Breast epithelium (tissue), 4 donors: ENCODE data around the gene OPCML. TPM values are rescaled to one million over a fixed set of nuclear protein-coding genes. Genes with fewer than 3 reads are reported as not detected.

Experiments used
- DNase-seq, 2 donors: peaks; one replicate each; pipeline ENCODE4 v3.0.0-alpha.2; 2019; ENCODE audit warnings: low spot score in 2 of 2
- H3K27ac ChIP-seq, 2 donors: fragments of 200-600 bp; sonication (generic) in 1 of 2; one replicate each; pipeline ENCODE4 v1.5.1; 2016 to 2019; ENCODE audit warnings: mild to moderate bottlenecking in 1 of 2
- H3K27me3 ChIP-seq, 2 donors: fragments of 200-600 bp; sonication (generic) in 1 of 2; one replicate each; pipeline versions ENCODE4 v1.5.1 to v1.6.0; 2017 to 2019; ENCODE audit warnings: control low read depth in 1 of 2, mild to moderate bottlenecking in 1 of 2
- H3K36me3 ChIP-seq: fragments of 200-600 bp; one replicate; pipeline ENCODE4 v1.5.1; 2019
- H3K4me1 ChIP-seq, 2 donors: fragments of 200-600 bp; sonication (generic); one replicate each; pipeline ENCODE4 v1.5.1; 2016 to 2019; ENCODE audit warnings: control low read depth in 1 of 2
- H3K4me3 ChIP-seq, 3 donors: fragments of 200-600 bp; sonication (generic); 1 replicate in 2 of 3; 2 replicates in 1 of 3; pipeline ENCODE4 v1.5.1; 2016 to 2019; ENCODE audit warnings: mild to moderate bottlenecking in 3 of 3, moderate library complexity in 2 of 3
- H3K9me3 ChIP-seq, 2 donors: fragments of 200-600 bp; sonication (generic) in 1 of 2; one replicate each; pipeline ENCODE4 v1.5.1; 2016 to 2019; ENCODE audit warnings: control low read depth in 1 of 2
- POLR2A ChIP-seq: fragments of 450-650 bp; IDR thresholded peaks from one replicate; pipeline ENCODE4 v1.6.1; 2016; ENCODE audit warnings: antibody characterized with exemption, mild to moderate bottlenecking, moderate library complexity
- POLR2AphosphoS5 ChIP-seq, 3 donors: sonication (generic); formaldehyde crosslinking; IDR thresholded peaks; one replicate each; pipeline ENCODE4 v1.6.1; 2017; ENCODE audit warnings: antibody characterized with exemption in 3 of 3
- intact Hi-C: fragments of 100-400 bp; cut with DNase I; formaldehyde crosslinking; loops from one replicate; pipeline ENCODE4 v1.15.1; 2023; ENCODE audit warnings: low total_unique reads
- total RNA-seq, 3 donors: library from RNA; depleted of rRNA; stranded (reverse); fragments of >200 nt; gene quantifications; one replicate each; pipeline ENCODE4 v1.1.0, GENCODE V29; 2016
- TF ChIP-seq, protein P1 (sequence below), 3 donors: fragments of 450-650 bp; IDR thresholded peaks; one replicate each; pipeline ENCODE4 v1.5.1; 2016 to 2017; ENCODE audit warnings: antibody characterized with exemption in 3 of 3, mild to moderate bottlenecking in 3 of 3, moderate library complexity in 3 of 3

The OPCML gene
- total RNA-seq, 3 donors from 2014 or later, result not detected

DNA sequence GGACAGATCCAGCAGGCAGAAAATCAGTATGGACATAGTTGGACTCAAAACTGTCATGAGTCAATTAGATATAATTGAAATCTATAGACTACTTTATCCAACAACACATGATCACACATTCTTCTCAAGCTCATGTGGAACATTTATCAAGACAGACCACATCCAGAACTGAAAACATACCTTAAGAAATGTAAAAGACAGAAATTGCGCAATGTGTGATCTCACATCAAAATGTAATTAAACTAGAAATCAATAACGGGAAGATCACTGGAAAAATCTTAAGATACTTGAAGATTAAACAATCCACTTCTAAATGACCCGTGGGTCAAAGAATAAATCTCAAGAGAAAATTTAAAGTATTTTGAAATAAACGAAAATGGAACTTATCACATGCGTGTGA is 435.3 kb downstream of the OPCML start:
- TF ChIP-seq, protein P1, sequence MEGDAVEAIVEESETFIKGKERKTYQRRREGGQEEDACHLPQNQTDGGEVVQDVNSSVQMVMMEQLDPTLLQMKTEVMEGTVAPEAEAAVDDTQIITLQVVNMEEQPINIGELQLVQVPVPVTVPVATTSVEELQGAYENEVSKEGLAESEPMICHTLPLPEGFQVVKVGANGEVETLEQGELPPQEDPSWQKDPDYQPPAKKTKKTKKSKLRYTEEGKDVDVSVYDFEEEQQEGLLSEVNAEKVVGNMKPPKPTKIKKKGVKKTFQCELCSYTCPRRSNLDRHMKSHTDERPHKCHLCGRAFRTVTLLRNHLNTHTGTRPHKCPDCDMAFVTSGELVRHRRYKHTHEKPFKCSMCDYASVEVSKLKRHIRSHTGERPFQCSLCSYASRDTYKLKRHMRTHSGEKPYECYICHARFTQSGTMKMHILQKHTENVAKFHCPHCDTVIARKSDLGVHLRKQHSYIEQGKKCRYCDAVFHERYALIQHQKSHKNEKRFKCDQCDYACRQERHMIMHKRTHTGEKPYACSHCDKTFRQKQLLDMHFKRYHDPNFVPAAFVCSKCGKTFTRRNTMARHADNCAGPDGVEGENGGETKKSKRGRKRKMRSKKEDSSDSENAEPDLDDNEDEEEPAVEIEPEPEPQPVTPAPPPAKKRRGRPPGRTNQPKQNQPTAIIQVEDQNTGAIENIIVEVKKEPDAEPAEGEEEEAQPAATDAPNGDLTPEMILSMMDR (IDR thresholded peaks at IDR 0.05), result no peak
- TF ChIP-seq POLR2A (no peak), POLR2AphosphoS5 (IDR thresholded peaks at IDR 0.05) (no peak)
- intact Hi-C loops, result no loop called here
- no peak overlapping the region for H3K4me3 ChIP-seq
- H3K27ac ChIP-seq, result no peak overlapping the region
- H3K36me3 ChIP-seq, result no peaks in the 10 kb centered on the region
- H3K4me1 ChIP-seq, result no peaks in the 10 kb centered on the region
- DNase-seq, result no peak
- peaks cover 0 to 8% of the 10 kb centered on the region in 2 donors for H3K9me3 ChIP-seq
- no peaks in the 10 kb centered on the region for H3K27me3 ChIP-seq

DNA sequence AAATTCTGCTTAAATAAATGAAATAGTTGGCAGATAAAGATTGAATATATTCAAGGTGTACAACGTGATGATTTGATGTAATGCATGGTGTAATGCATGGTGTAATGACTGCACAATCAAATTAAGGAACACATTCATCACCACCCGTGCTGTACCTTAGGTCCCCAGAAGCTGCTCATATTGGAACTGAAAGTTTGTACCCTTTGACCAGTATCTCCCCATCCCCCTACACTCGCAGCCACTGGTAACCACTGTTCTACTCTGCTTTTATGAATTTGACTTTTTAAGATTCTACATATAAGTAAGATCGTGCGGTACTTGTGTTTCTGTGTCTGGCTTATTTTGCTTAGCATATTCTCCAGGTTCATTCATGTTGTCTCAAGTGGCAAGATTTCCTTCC is 445.8 kb downstream of the OPCML start:
- no peak for DNase-seq
- no peaks in the 10 kb centered on the region for H3K36me3 ChIP-seq
- TF ChIP-seq POLR2AphosphoS5 (IDR thresholded peaks at IDR 0.05) (no peak), POLR2A (no peak)
- TF ChIP-seq, protein P1 (IDR thresholded peaks at IDR 0.05), result no peak
- no peak overlapping the region for H3K27ac ChIP-seq
- intact Hi-C loops, result loop anchor here (10.0 kb wide), 1 partner anchor 1082 kb away; no protein-coding TSS in a partner anchor
- no peak overlapping the region for H3K4me3 ChIP-seq
- peaks cover 0 to 42% of the 10 kb centered on the region in 2 donors for H3K27me3 ChIP-seq
- no peaks in the 10 kb centered on the region for H3K4me1 ChIP-seq
- no peaks in the 10 kb centered on the region for H3K9me3 ChIP-seq

DNA sequence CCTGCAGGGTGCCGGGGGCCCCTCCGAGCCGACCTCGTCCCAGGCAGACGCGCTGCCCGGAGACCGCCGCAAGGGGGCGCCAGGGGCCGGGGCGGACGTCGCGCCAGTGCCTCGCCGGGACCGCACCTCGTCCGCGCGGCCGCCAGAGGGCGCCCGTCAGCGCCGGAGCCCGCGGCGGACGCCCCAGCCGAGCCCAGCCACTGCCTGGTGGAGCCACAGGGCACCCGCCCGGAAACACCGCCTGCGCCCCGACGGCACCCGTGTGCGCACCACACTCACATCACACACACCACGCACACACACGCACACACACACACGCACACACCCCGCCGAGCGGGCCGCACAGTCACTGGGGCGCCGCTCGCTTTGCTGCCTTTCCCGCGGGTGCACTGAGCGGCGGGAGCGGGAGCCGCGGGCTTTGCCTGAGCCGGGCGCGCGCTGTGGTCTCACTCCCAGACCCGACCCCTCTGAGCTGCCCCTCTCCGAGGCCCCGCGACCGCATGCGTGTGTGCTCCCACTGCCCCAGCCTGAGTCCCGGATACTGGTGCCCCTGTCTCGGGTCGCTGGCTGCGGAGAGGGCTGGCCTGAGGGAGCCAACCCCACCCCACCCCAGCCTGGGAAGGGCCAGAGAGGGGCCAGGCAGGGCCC is 449.3 kb downstream of the OPCML start:
- intact Hi-C loops, result loop anchor here (10.0 kb wide), 1 partner anchor 1078 kb away; no protein-coding TSS in a partner anchor
- Histone ChIP-seq H3K9me3 (no peaks in the 10 kb centered on the region), H3K27ac (no peak overlapping the region), H3K36me3 (no peaks in the 10 kb centered on the region), H3K27me3 (peaks cover 0 to 52% of the 10 kb centered on the region in 2 donors), H3K4me1 (no peaks in the 10 kb centered on the region), H3K4me3 (peak overlapping the region; percentile 34 to 69 (median 45))
- DNase-seq, result no peak
- TF ChIP-seq POLR2A (no peak), POLR2AphosphoS5 (IDR thresholded peaks at IDR 0.05) (no peak)
- TF ChIP-seq, protein P1 (IDR thresholded peaks at IDR 0.05), result peak in 1 of 3 donors; percentile 82

DNA sequence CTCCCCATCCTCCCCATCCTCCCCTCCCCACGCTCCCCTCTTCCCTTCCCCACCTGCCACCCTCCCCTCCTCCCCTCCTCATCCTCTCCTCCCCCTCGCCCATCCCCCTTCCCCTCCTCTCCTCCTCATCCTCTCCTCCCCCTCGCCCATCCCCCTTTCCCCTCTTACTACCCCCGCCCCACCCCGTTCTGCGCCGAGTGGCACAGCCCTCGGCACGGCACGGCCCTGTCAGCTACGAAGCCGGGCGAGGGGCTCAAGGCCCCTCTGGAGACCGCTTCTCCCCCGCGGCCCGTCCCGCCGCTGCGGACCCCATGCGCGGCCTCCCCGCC is 449.9 kb downstream of the OPCML start:
- Histone ChIP-seq H3K27ac (no peak overlapping the region), H3K9me3 (no peaks in the 10 kb centered on the region), H3K4me3 (peak overlapping the region in 2 of 3 donors; percentile 45 to 69), H3K27me3 (peaks cover 0 to 52% of the 10 kb centered on the region in 2 donors), H3K4me1 (no peaks in the 10 kb centered on the region), H3K36me3 (no peaks in the 10 kb centered on the region)
- intact Hi-C loops, result loop anchor here (10.0 kb wide), 1 partner anchor 1078 kb away; no protein-coding TSS in a partner anchor
- no peak for TF ChIP-seq POLR2A
- DNase-seq, result no peak

DNA sequence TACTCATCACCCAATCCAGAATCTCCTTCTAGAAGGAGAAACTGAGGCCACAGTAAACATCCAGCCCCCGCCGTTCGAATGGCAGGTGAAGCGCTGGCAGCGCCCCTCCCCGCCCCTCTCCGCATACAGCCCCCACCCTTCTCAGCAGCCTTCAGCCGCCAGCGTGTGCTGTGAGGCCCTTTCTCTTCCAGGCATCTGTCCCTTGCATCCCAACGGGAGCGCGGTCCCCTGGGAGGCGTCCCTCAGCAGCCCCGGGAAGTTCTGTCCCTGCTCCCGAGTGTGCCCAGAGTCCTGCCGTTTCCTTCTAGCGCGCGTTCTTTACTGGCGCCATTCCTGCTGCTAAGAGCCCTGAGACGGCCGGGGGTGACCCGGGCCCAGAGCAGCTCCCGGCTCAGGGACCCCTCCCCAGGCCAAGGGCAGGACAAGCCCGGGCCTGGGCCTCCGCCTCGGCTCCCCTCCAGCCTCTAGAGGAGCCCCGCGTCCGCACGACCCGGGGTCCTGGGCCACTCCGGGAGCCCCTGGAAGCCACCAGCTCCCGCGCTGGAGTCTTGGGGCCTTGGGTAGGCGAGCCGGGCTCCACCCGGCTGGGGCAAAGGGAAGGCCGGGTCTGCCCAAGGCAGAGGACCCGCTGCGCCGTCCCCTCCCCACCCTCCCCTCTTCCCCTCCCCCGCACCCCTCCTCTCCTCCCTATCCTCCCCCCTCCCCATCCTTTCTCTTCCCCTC is 450.4 kb downstream of the OPCML start:
- Histone ChIP-seq H3K4me1 (no peaks in the 10 kb centered on the region), H3K27ac (no peak overlapping the region), H3K36me3 (no peaks in the 10 kb centered on the region), H3K4me3 (no peak overlapping the region), H3K27me3 (peaks cover 0 to 46% of the 10 kb centered on the region in 2 donors), H3K9me3 (no peaks in the 10 kb centered on the region)
- intact Hi-C loops, result loop anchor here (10.0 kb wide), 1 partner anchor 1077 kb away; no protein-coding TSS in a partner anchor
- no peak for TF ChIP-seq POLR2AphosphoS5 (IDR thresholded peaks at IDR 0.05)
- TF ChIP-seq, protein P1 (IDR thresholded peaks at IDR 0.05), result no peak
- TF ChIP-seq POLR2A, result no peak
- no peak for DNase-seq
